PC-9 (cell line): ENCODE data around the gene PHPT1. TPM values are rescaled to one million over a fixed set of nuclear protein-coding genes. Genes with fewer than 3 reads are reported as not detected.
A peak's percentile ranks its signal among the peaks of the same experiment; 100 is the strongest.

ENCODE experiments used
- BruUV-seq: library from RNA; stranded (reverse); fragments of 400-500 nt; replicated peaks from 2 replicates; lab custom pipeline; 2021; lab: Mats Ljungman, UMichigan
- CTCF ChIA-PET: fragments of 300-600 bp; sonication (Branson Sonifier 250); formaldehyde crosslinking; loops from one replicate; lab custom pipeline; 2022; ENCODE audit warnings: antibody characterized with exemption; lab: Charles Lee
- POLR2A ChIA-PET: fragments of 300-600 bp; sonication (Branson Sonifier 250); formaldehyde crosslinking; loops from one replicate; lab custom pipeline; 2022; ENCODE audit warnings: antibody characterized with exemption; ENCODE audit not compliant: unreplicated experiment; lab: Charles Lee
- DNase-seq, 2 experiments: peaks; one replicate each; pipeline versions ENCODE4 v3.0.0 to v3.0.0-alpha.2; 2015 to 2022; ENCODE audit warnings: mixed read lengths in 1 of 2
- H2AFZ ChIP-seq: fragments of 200-600 bp; sonication (generic); 2 replicates; pipeline ENCODE4 v1.8.1; 2017; ENCODE audit warnings: antibody characterized with exemption
- H3F3A ChIP-seq: fragments of 200-600 bp; sonication (generic); 2 replicates; pipeline ENCODE4 v1.8.1; 2017; ENCODE audit warnings: antibody characterized with exemption, mild to moderate bottlenecking, low read depth; ENCODE audit not compliant: insufficient read depth
- H3K27ac ChIP-seq: fragments of 200-600 bp; sonication (generic); 2 replicates; pipeline ENCODE4 v1.6.1; 2016; ENCODE audit warnings: mixed run types
- H3K27me3 ChIP-seq: fragments of 200-600 bp; sonication (generic); 2 replicates; pipeline ENCODE4 v1.6.1; 2016; ENCODE audit warnings: low read depth, mixed run types; ENCODE audit not compliant: insufficient read depth
- H3K36me3 ChIP-seq: fragments of 200-600 bp; sonication (generic); 2 replicates; pipeline ENCODE4 v1.6.1; 2016; ENCODE audit warnings: low read depth, mixed run types
- H3K4me1 ChIP-seq: fragments of 200-600 bp; sonication (generic); replicated peaks from 2 replicates; pipeline ENCODE4 v1.6.1; 2016; ENCODE audit warnings: mixed run types; ENCODE audit not compliant: insufficient read depth
- H3K4me2 ChIP-seq: fragments of 200-600 bp; sonication (generic); 2 replicates; pipeline ENCODE4 v1.6.1; 2017; ENCODE audit warnings: mixed run types
- H3K4me3 ChIP-seq: fragments of 200-600 bp; sonication (generic); 2 replicates; pipeline ENCODE4 v1.6.1; 2016; ENCODE audit warnings: mixed run types
- H3K79me2 ChIP-seq: fragments of 200-600 bp; sonication (generic); 2 replicates; pipeline ENCODE4 v1.6.1; 2017; ENCODE audit warnings: low read depth, mixed run types
- H3K9me2 ChIP-seq: fragments of 200-600 bp; sonication (generic); 2 replicates; pipeline ENCODE4 v1.8.1; 2017; ENCODE audit warnings: mild to moderate bottlenecking; ENCODE audit not compliant: insufficient read depth
- H3K9me3 ChIP-seq: fragments of 200-600 bp; sonication (generic); 2 replicates; pipeline ENCODE4 v1.8.1; 2016; ENCODE audit warnings: low read depth; ENCODE audit not compliant: insufficient read depth
- H4K20me1 ChIP-seq: fragments of 200-600 bp; sonication (generic); 2 replicates; pipeline ENCODE4 v1.8.1; 2017; ENCODE audit not compliant: insufficient read depth
- CTCF ChIP-seq: fragments of 200-600 bp; sonication (generic); conservative IDR thresholded peaks from 2 replicates; pipeline ENCODE4 v1.6.1; 2017; ENCODE audit warnings: mixed run types, antibody characterized with exemption, mild to moderate bottlenecking, moderate library complexity
- EZH2 ChIP-seq: fragments of 200-600 bp; sonication (generic); IDR thresholded peaks from 2 replicates; pipeline ENCODE4 v1.8.0; 2017; ENCODE audit warnings: antibody characterized with exemption, low read depth
- intact Hi-C: fragments of 100-400 bp; cut with micrococcal nuclease; formaldehyde crosslinking; loops from one replicate; pipeline ENCODE4 v1.10.0; 2022; ENCODE audit not compliant: unreplicated experiment
- total RNA-seq: library from RNA; stranded (reverse); gene quantifications from 2 replicates; pipeline ENCODE4 v1.2.3, GENCODE V29; 2021

Gene PHPT1
- total RNA-seq, 1 experiment from 2014 or later: 112 TPM

- BruUV-seq: no TSS peak
- peaks cover 10% of the 10 kb centered on the region; the same call in 1 of the 2 replicates for H4K20me1 ChIP-seq
- no peaks in the 10 kb centered on the region for H3K9me2 ChIP-seq
- H3K4me3 ChIP-seq: peak overlapping the region; percentile 96
- intact Hi-C loops: no loop called here
- DNase-seq: no peak
- POLR2A ChIA-PET: interaction anchor here (0.6 to 0.7 kb wide), 3 partner anchors 130 to 280 kb away, joined by 4 to 5 read pairs (median 4); no protein-coding TSS in a partner anchor
- H3K27me3 ChIP-seq: no peaks in the 10 kb centered on the region
- no peak overlapping the region for H3K27ac ChIP-seq
- no peaks in the 10 kb centered on the region for H3K9me3 ChIP-seq
- H2AFZ ChIP-seq: peak overlapping the region; percentile 99; the same call in 1 of the 2 replicates
- peaks cover 20% of the 10 kb centered on the region for H3K4me1 ChIP-seq
- CTCF ChIA-PET: no interaction called here
- H3K79me2 ChIP-seq: peaks cover 32% of the 10 kb centered on the region
- no peak for TF ChIP-seq CTCF
- no peak for TF ChIP-seq EZH2
- H3K4me2 ChIP-seq: peak overlapping the region; percentile 97
- peaks cover 5% of the 10 kb centered on the region; the same call in 1 of the 2 replicates for H3K36me3 ChIP-seq
- H3F3A ChIP-seq: peaks cover 7% of the 10 kb centered on the region
Observed at GRCh38 chr9:136806631-136807201, 42.5 kb upstream of the PHPT1 start.

GRCh38 chr9:136807281-136808074, 41.7 kb upstream of the PHPT1 start, which contains the start of gene RABL6:
Gene RABL6 (plus strand): TSS chr9:136807948. CDS start chr9:136808197, 249 bp downstream.
- Histone ChIP-seq H3K79me2 (peaks cover 32% of the 10 kb centered on the region), H2AFZ (peak within 1 kb of the TSS; percentile 99), H3K4me3 (peak within 1 kb of the TSS; percentile 96), H3F3A (no peaks in the 10 kb centered on the region), H3K9me2 (no peaks in the 10 kb centered on the region), H3K9me3 (no peaks in the 10 kb centered on the region), H3K36me3 (peaks cover 5% of the 10 kb centered on the region; the same call in 1 of the 2 replicates), H3K27ac (0 out of 2 replicates have a peak within 1 kb of the TSS, but pooled peaks have one; percentile 19), H3K27me3 (no peaks in the 10 kb centered on the region), H3K4me2 (peak within 1 kb of the TSS; percentile 97), H4K20me1 (peaks cover 10% of the 10 kb centered on the region; the same call in 1 of the 2 replicates), H3K4me1 (peaks cover 19% of the 10 kb centered on the region)
- no peak for TF ChIP-seq CTCF
- no peak for TF ChIP-seq EZH2
- ChIA-PET POLR2A (interaction anchor here (0.5 to 0.7 kb wide), 4 partner anchors 15 to 279 kb away, joined by 3 to 5 read pairs (median 4); no protein-coding TSS in a partner anchor), CTCF (interaction anchor here (0.6 kb wide), 1 partner anchor 35 kb away, joined by 9 read pairs; no protein-coding TSS in a partner anchor)
- intact Hi-C loops: no loop called here
- DNase-seq: peak in 1 of 2 experiments; percentile 84
- TSS peak; percentile 57 for BruUV-seq
